ENCODE results near the gene VPS51.

VPS51 gene

DNA sequence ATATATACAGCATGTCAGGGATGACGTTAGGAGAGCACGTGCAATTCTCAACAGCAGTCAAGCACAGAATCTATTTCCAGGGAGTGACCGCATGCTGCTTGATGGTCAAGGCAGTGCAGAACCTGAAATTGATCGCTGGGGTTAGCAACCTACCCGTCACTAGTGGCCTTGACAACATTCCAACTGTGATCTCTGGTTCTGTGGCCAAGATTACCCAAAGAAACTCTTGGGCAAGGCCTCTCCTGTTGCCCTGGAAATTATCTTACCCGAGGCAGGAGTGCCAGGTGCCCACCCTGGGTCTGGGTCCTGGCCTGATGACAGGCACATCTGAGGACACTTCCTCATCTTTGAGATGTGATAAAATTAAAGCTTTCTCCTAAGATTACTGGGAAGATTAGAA lies 17.8 kb downstream of the VPS51 start:
- H2AFZ ChIP-seq (ENCODE audit: low read length): no peak overlapping the region
- no peaks in the 10 kb centered on the region for H3K9me2 ChIP-seq (replicated peaks; ENCODE audit: insufficient read depth, low read length)
- H3F3A ChIP-seq (ENCODE audit: insufficient read depth, low read length): peaks cover 34% of the 10 kb centered on the region
- H3K4me2 ChIP-seq (ENCODE audit: low read depth, low read length): no peak overlapping the region
- H3K9me3 ChIP-seq (replicated peaks; ENCODE audit: insufficient read depth, low read length): no peaks in the 10 kb centered on the region
- H3K9ac ChIP-seq (ENCODE audit: low read length): no peak overlapping the region
- H3K27ac ChIP-seq (ENCODE audit: low read length): no peak overlapping the region
- no peaks in the 10 kb centered on the region for H3K27me3 ChIP-seq (replicated peaks; ENCODE audit: insufficient read depth, low read length)
- H3K36me3 ChIP-seq (replicated peaks; ENCODE audit: insufficient read depth, low read length): no peaks in the 10 kb centered on the region; the same call in 1 of the 2 replicates
- peaks cover 22% of the 10 kb centered on the region for H3K79me2 ChIP-seq (ENCODE audit: low read length)
- H3K4me1 ChIP-seq (ENCODE audit: low read length): peaks cover 27% of the 10 kb centered on the region
- no peak for DNase-seq
- H3K4me3 ChIP-seq (ENCODE audit: low read length): no peak overlapping the region
- no peaks in the 10 kb centered on the region for H4K20me1 ChIP-seq (ENCODE audit: insufficient read depth, low read length)
- TF ChIP-seq EZH2phosphoT487 (IDR thresholded peaks at IDR 0.05; ENCODE audit: low read length): no peak
- TF ChIP-seq, protein P1, sequence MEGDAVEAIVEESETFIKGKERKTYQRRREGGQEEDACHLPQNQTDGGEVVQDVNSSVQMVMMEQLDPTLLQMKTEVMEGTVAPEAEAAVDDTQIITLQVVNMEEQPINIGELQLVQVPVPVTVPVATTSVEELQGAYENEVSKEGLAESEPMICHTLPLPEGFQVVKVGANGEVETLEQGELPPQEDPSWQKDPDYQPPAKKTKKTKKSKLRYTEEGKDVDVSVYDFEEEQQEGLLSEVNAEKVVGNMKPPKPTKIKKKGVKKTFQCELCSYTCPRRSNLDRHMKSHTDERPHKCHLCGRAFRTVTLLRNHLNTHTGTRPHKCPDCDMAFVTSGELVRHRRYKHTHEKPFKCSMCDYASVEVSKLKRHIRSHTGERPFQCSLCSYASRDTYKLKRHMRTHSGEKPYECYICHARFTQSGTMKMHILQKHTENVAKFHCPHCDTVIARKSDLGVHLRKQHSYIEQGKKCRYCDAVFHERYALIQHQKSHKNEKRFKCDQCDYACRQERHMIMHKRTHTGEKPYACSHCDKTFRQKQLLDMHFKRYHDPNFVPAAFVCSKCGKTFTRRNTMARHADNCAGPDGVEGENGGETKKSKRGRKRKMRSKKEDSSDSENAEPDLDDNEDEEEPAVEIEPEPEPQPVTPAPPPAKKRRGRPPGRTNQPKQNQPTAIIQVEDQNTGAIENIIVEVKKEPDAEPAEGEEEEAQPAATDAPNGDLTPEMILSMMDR (IDR thresholded peaks at IDR 0.05; ENCODE audit: low read length): no peak
- TF ChIP-seq EZH2 (optimal IDR thresholded peaks at IDR 0.05; ENCODE audit: low read depth, low read length): no peak

GRCh38 chr11:65114538-65115171 lies 18.6 kb downstream of the VPS51 start:
- Histone ChIP-seq H3K4me3 (ENCODE audit: low read length) (no peak overlapping the region), H3K36me3 (replicated peaks; ENCODE audit: insufficient read depth, low read length) (no peaks in the 10 kb centered on the region; the same call in 1 of the 2 replicates), H3K9me2 (replicated peaks; ENCODE audit: insufficient read depth, low read length) (no peaks in the 10 kb centered on the region), H3K79me2 (ENCODE audit: low read length) (peaks cover 23% of the 10 kb centered on the region), H3K4me1 (ENCODE audit: low read length) (peaks cover 28% of the 10 kb centered on the region), H3K9ac (ENCODE audit: low read length) (no peak overlapping the region), H3K27me3 (replicated peaks; ENCODE audit: insufficient read depth, low read length) (no peaks in the 10 kb centered on the region), H3K9me3 (replicated peaks; ENCODE audit: insufficient read depth, low read length) (no peaks in the 10 kb centered on the region), H4K20me1 (ENCODE audit: insufficient read depth, low read length) (no peaks in the 10 kb centered on the region), H3F3A (ENCODE audit: insufficient read depth, low read length) (peaks cover 38% of the 10 kb centered on the region), H3K27ac (ENCODE audit: low read length) (no peak overlapping the region), H2AFZ (ENCODE audit: low read length) (no peak overlapping the region), H3K4me2 (ENCODE audit: low read depth, low read length) (no peak overlapping the region)
- no peak for DNase-seq
- TF ChIP-seq EZH2phosphoT487 (IDR thresholded peaks at IDR 0.05; ENCODE audit: low read length) (no peak), EZH2 (optimal IDR thresholded peaks at IDR 0.05; ENCODE audit: low read depth, low read length) (no peak)
- TF ChIP-seq, protein P1 (IDR thresholded peaks at IDR 0.05; ENCODE audit: low read length): no peak

DNA sequence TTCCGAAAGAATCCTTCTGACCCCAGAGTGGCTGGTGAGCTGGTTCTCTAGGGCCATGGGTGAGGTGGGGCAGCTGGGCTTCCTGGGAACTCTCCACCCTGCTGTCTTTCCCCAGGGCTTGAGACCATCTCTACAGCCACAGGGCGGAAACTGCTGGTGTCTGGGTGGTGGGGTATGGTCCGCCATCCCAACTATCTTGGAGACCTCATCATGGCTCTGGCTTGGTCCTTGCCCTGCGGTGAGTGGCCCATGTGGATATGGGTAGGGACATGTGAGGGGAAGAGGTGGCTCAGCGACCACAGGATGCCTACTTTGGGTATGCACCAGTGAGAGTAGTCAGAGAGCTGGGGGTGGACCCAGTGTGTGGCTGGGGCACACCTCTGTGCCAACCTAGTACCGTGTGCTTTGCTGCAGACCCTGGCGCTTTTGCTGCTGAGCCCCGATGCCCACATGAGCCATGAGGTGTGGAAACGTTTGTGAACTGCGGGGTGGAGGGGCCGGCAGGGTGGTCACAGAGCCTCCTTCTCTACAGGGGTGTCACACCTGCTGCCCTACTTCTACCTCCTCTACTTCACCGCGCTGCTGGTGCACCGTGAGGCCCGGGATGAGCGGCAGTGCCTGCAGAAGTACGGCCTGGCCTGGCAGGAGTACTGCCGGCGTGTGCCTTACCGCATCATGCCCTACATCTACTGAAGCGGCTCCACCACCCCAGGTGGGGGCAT lies 19.5 kb downstream of the VPS51 start:
- Histone ChIP-seq H3K36me3 (replicated peaks; ENCODE audit: insufficient read depth, low read length) (peaks cover 5% of the 10 kb centered on the region), H3K4me2 (ENCODE audit: low read depth, low read length) (peak overlapping the region; percentile 94; the same call in 1 of the 2 replicates), H3F3A (ENCODE audit: insufficient read depth, low read length) (peaks cover 40% of the 10 kb centered on the region), H3K27ac (ENCODE audit: low read length) (no peak overlapping the region), H2AFZ (ENCODE audit: low read length) (no peak overlapping the region), H3K9ac (ENCODE audit: low read length) (no peak overlapping the region), H3K79me2 (ENCODE audit: low read length) (peaks cover 31% of the 10 kb centered on the region), H4K20me1 (ENCODE audit: insufficient read depth, low read length) (no peaks in the 10 kb centered on the region), H3K4me3 (ENCODE audit: low read length) (no peak overlapping the region), H3K9me2 (replicated peaks; ENCODE audit: insufficient read depth, low read length) (no peaks in the 10 kb centered on the region), H3K9me3 (replicated peaks; ENCODE audit: insufficient read depth, low read length) (no peaks in the 10 kb centered on the region), H3K27me3 (replicated peaks; ENCODE audit: insufficient read depth, low read length) (no peaks in the 10 kb centered on the region), H3K4me1 (ENCODE audit: low read length) (peaks cover 35% of the 10 kb centered on the region)
- no peak for DNase-seq
- TF ChIP-seq EZH2phosphoT487 (IDR thresholded peaks at IDR 0.05; ENCODE audit: low read length) (no peak), EZH2 (optimal IDR thresholded peaks at IDR 0.05; ENCODE audit: low read depth, low read length) (no peak)
- TF ChIP-seq, protein P1 (IDR thresholded peaks at IDR 0.05; ENCODE audit: low read length): no peak

All from MM.1S (cell line).